Ovary (tissue), 9 donors: ENCODE results near the gene COL27A1. TPM values are rescaled to one million over a fixed set of nuclear protein-coding genes. Genes with fewer than 3 reads are reported as not detected.

Source experiments
- DNase-seq, 5 donors: peaks; one replicate each; pipeline ENCODE4 v3.0.0-alpha.2; 2019 to 2020
- H3K27ac ChIP-seq, 2 donors: fragments of 200-600 bp; one replicate each; pipeline versions ENCODE4 v1.5.1 to v1.8.0; 2019 to 2022
- H3K27me3 ChIP-seq: fragments of 200-600 bp; one replicate; pipeline ENCODE4 v1.8.0; 2022
- H3K36me3 ChIP-seq: fragments of 200-600 bp; sonication (generic); one replicate; pipeline ENCODE4 v1.5.1; 2019
- H3K4me1 ChIP-seq: one replicate; pipeline ENCODE4 v1.8.1; 2013; ENCODE audit warnings: mild to moderate bottlenecking, moderate library complexity; ENCODE audit not compliant: insufficient read depth
- H3K4me3 ChIP-seq: fragments of 200-600 bp; sonication (generic); one replicate; pipeline ENCODE4 v1.5.1; 2017
- H3K9me3 ChIP-seq, 2 donors: fragments of 200-600 bp in 1 of 2; sonication (generic) in 1 of 2; one replicate each; pipeline versions ENCODE4 v1.5.1 to v1.8.1; 2013 to 2019; ENCODE audit warnings: mild to moderate bottlenecking in 1 of 2, moderate library complexity in 1 of 2
- CTCF ChIP-seq, 3 donors: fragments of 450-650 bp in 2 of 3; fragments of 200-600 bp in 1 of 3; IDR thresholded peaks; one replicate each; pipeline versions ENCODE4 v1.5.1 to v1.8.0; 2016 to 2022; ENCODE audit warnings: antibody characterized with exemption in 3 of 3, mild to moderate bottlenecking in 1 of 3
- EP300 ChIP-seq: sonication (generic); formaldehyde crosslinking; IDR thresholded peaks from one replicate; pipeline ENCODE4 v1.6.1; 2017; ENCODE audit warnings: antibody characterized with exemption
- POLR2A ChIP-seq: fragments of 450-650 bp; IDR thresholded peaks from one replicate; pipeline ENCODE4 v1.6.1; 2017; ENCODE audit warnings: antibody characterized with exemption, mild to moderate bottlenecking, moderate library complexity
- WGBS, 3 donors: extraction: QIAGEN DNeasy Blood & Tissue Kit in 1 of 3; methylation state at CpG; one replicate each; pipeline versions ENCODE4 v1.1.5 to v1.1.7; 2013 to 2017; 5-methylcytosine and 5-hydroxymethylcytosine counted together
- intact Hi-C, 4 donors: fragments of 100-400 bp; cut with DNase I; formaldehyde crosslinking; loops; one replicate each; pipeline versions ENCODE4 v1.11.0 to v1.15.1; 2022 to 2023
- polyA plus RNA-seq, 2 donors: library from polyadenylated mRNA; stranded (reverse); fragments of 200-250 nt in 1 of 2; fragments of 350-450 nt in 1 of 2; fragmentation: Illumina TruSeq in 1 of 2; extraction: RNeasy Lipid Tissue Mini Kit (QIAGEN cat#74804) in 1 of 2; gene quantifications; one replicate each; pipeline ENCODE4 v1.2.3, GENCODE V29; 2013 to 2014
- total RNA-seq, 7 donors: library from RNA; depleted of rRNA in 2 of 7; stranded (reverse); fragments of >200 nt in 2 of 7; fragmentation: NEBNext Ultra II Directional in 3 of 7; extraction: Animal tissue kit (Norgen Biotek cat#: 25700) in 3 of 7; gene quantifications; one replicate each; pipeline versions ENCODE4 v1.1.0 to v1.2.4, GENCODE V29; 2016 to 2023
- donor health status: DM: no; HTN: no; CAD: no; lungs with moderate emphysema.
- donor health status: DM: no; HTN: no; CAD: no.
- donor health status: Bipolar disorder and iron deficiency.
- donor health status: DM: yes; HTN: yes; CAD: no.
- donor health status: DM: no; HTN: no; CAD: no.
- donor health status: DM: yes; HTN: yes; CAD: no.

The COL27A1 gene
- total and polyA plus RNA-seq, 9 donors, result 5.2 to 91.2 (median 16.8) TPM

- 84 to 100% (median 91%) methylated on average over 4 of the region's 4 CpGs for WGBS, 3 donors
- Histone ChIP-seq H3K4me3 (no peak overlapping the region), H3K36me3 (no peaks in the 10 kb centered on the region), H3K4me1 (peaks cover 5% of the 10 kb centered on the region), H3K27ac (no peak overlapping the region), H3K9me3 (no peaks in the 10 kb centered on the region), H3K27me3 (no peaks in the 10 kb centered on the region)
- intact Hi-C loops, result no loop called here
- no peak for DNase-seq
- TF ChIP-seq EP300, result no peak
- TF ChIP-seq POLR2A, result no peak
- no peak for TF ChIP-seq CTCF (IDR thresholded peaks at IDR 0.05)
These were observed 6.2 kb downstream of the COL27A1 start for GRCh38 chr9:114161513-114161912.

- no peaks in the 10 kb centered on the region for H3K36me3 ChIP-seq
- intact Hi-C loops, result no loop called here
- DNase-seq, result peak; percentile 58 to 73 (median 70)
- peaks cover 5% of the 10 kb centered on the region for H3K4me1 ChIP-seq
- no peaks in the 10 kb centered on the region for H3K27me3 ChIP-seq
- H3K27ac ChIP-seq, result peak overlapping the region in 1 of 2 donors; percentile 37
- WGBS, 3 donors, result 7 to 15% (median 9%) methylated on average over 13 of the region's 13 CpGs
- H3K4me3 ChIP-seq, result no peak overlapping the region
- no peaks in the 10 kb centered on the region for H3K9me3 ChIP-seq
- TF ChIP-seq CTCF (IDR thresholded peaks at IDR 0.05), result no peak
- TF ChIP-seq POLR2A, result no peak
- TF ChIP-seq EP300, result no peak
These were observed 8.2 kb downstream of the COL27A1 start for GRCh38 chr9:114163517-114163951.

GRCh38 chr9:114164191-114164794, 9.0 kb downstream of the COL27A1 start:
- TF ChIP-seq POLR2A (no peak), EP300 (no peak), CTCF (IDR thresholded peaks at IDR 0.05) (no peak)
- DNase-seq, result no peak
- Histone ChIP-seq H3K4me1 (peaks cover 6% of the 10 kb centered on the region), H3K27ac (peak overlapping the region in 1 of 2 donors; percentile 37), H3K9me3 (no peaks in the 10 kb centered on the region), H3K36me3 (no peaks in the 10 kb centered on the region), H3K27me3 (no peaks in the 10 kb centered on the region), H3K4me3 (no peak overlapping the region)
- 82 to 90% (median 87%) methylated on average over 1 of the region's 1 CpG for WGBS, 3 donors
- intact Hi-C loops, result no loop called here

GRCh38 chr9:114165407-114166102, 10.2 kb downstream of the COL27A1 start:
- WGBS, 3 donors, result 95 to 98% (median 97%) methylated on average over 1 of the region's 1 CpG

More at GRCh38 chr9:114165407-114166102, 10.2 kb downstream of the COL27A1 start:
- Histone ChIP-seq H3K9me3 (no peaks in the 10 kb centered on the region), H3K4me3 (no peak overlapping the region), H3K27ac (no peak overlapping the region), H3K27me3 (no peaks in the 10 kb centered on the region), H3K4me1 (peaks cover 16% of the 10 kb centered on the region), H3K36me3 (no peaks in the 10 kb centered on the region)
- no peak for TF ChIP-seq EP300
- no peak for TF ChIP-seq CTCF (IDR thresholded peaks at IDR 0.05)
- no peak for TF ChIP-seq POLR2A
- intact Hi-C loops, result no loop called here
- no peak for DNase-seq
